Globus pallidus (tissue), 1 donor: ENCODE results near the gene FBXO31.

Source experiments
- DNase-seq: peaks from one replicate; pipeline ENCODE4 v3.0.0-alpha.2; 2015; ENCODE audit warnings: low spot score

FBXO31 gene

DNA sequence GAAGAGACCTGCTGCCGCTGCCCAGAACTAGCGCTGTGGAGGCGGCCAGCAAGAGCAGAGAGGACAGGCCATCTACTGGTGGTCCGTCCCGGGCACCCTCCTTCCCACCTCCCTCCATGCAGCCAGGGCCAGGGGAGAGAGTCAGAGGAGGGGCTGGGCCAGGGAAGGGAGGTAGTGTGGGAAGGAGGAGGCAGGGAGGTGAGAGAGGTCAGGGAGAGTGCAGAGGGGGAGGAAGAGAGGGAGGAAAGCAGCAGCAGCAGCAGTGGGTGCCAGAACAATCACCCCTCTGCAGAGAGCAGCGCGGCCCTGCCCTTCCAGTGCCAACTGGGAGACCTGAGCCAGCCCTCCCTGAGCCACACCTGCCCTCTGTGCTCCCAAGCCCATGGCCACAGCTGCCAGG, 73.0 kb downstream of the FBXO31 start:
- DNase-seq: no peak

DNA sequence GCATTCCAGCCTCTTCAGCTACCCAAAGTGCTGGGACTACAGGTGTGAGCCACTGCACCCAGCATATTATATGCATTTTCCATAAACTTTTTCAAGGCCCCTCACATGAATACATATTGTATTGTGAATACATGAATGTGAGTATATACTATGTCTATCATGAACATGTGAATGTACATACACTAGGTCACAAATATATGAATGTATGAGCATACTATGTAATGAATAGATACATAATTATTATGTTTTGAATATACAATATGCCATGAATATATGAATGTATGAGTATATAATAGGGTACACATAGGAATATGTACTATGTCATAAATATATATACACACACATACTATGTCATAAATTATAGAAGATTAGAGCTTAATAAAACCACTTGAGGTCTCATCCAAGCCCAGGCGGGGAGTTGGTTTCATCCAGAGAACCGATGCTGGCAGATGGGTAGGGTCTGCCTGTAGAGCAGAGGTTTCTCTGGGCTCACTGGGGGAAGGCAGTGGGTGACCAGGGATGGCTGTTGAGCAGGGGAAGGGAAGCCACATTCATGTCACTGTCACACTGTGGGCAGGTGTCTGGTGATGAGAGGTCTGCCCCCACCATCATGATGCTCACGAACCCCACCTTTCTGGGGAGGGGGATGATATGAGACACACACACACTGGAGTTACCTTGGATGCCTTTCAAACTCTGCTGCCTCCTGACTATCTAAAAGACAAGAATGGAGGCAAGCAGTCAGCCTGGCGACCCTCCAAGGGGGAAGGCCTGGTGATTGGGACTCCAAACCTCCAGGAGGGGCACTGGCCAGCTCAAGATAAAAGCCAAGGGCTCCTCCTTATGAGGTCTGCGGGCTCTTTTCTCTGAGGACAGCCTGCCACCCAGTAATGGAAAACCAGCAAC, 73.7 kb downstream of the FBXO31 start:
- no peak for DNase-seq

DNA sequence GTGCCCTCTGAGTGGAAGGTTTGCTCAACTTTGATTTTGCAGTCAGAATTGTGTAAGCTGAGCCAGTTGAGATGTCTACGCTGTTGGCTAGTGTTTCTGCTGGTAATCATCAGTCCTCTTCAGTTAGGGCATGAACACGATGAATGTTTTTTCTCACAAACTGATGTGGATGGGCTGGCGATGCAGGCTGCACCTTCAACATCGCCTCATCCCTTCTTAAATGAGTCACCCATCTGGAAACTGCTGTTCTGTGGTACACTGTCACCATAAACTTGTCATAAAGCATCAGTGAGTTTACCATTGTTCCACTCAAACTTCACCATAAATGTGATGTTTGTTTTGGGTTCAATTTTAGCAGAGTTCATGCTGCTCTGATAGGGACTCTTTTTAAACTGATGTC, 74.8 kb downstream of the FBXO31 start:
- no peak for DNase-seq

DNA sequence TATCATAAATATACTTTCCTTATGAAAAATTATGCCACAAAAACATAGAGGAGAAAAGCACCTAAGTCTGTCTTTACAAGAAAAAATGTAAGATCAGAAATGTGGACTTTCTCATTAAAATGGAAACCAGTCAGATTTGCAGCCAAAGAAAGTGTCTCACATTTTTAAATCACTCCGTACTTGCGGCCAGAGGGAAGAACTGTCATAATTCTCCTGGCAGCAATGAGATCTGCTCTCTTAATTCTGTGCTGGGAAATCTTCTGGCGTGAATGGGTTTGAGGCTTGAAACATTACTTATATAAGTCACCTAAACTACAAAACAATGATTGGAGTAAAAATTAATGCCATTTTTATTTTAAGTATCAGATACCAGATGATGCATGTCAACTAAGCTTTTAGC, 77.1 kb downstream of the FBXO31 start:
- no peak for DNase-seq

DNA sequence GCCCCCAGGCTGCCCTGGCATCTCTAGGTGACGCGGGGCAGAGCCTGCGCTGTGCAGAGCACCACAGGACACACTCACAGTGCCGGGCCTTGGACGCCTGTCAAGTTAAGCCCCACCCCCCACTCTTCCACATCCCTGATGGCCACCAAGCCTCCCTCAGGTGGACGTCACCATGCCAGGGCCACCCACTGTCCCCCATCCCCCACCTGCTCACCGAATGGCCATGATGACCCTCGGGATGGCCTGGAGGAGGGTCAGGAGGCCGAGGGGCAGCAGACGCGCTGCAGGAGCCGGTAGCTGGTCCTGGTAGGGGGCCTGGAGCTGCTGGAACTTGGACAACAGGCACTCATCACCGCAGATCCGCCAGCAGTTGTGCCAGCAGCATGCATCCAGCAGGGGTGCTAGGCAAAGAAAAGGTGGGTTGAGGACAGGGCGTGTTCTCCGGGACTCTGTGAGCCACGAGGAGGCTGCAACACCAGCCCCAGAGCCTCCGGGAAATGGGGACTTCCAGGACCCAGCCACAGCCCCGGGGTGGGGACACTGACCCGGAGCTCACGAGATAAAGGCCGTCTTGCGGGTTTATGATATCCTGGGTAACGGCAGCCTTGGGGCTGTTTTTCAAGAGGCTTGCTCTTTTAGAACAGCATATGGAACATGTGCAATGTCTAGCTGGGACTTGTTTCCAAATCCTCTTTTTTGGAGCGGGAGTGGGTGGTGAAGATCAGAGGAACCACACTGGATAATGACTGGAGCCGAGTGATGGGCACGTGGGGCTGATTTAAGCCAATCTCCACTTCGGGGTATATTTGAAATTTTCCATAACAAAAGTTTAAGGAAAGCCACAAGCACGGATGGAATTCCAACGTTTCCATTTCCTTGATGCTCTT, 77.8 kb downstream of the FBXO31 start:
- DNase-seq: no peak

DNA sequence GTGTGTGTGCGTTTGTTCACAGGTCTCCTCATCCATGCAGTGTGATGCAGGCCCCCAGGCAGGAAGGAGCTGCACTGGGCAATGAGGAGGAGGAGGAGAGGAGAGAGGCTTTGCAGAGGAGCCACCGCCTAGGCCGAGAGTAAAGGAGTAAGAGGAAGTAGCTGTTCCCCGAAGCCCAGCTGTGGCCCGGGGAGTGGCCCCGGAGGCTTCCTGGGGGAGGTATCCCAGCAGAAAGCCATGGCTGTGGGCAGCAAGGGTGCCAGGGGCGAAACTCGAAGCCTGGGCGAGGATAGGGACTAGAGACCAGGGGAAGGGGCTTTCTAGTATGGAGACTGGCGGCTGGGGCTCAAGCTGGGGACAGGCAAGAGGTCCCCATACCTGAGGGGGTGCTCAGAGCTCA, 78.6 kb downstream of the FBXO31 start:
- no peak for DNase-seq

DNA sequence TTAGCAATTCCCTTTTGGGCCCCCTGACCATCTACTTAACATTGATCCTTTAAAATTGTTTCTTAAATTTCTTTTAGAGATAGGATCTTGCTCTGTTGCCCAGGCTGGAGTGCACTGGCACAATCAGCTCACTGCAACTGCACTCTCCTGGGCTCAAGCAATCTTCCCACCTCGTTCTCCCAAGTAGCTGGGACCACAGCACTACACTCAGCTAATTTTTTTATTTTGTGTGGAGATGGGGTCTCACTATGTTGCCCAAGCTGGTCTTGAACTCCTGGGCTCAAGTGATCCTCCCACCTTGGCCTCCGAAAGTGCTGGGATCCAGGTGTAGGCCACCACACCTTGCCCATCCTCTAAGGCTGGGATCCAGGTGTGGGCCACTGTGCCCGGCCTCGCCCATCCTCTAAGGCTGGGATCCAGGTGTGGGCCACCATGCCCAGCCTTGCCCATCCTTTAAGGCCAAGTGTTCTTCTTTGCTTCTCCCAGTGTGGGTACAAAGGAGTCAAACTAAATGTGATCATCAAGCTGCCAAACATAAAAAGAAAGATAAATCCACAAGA, 79.5 kb downstream of the FBXO31 start:
- DNase-seq: no peak

DNA sequence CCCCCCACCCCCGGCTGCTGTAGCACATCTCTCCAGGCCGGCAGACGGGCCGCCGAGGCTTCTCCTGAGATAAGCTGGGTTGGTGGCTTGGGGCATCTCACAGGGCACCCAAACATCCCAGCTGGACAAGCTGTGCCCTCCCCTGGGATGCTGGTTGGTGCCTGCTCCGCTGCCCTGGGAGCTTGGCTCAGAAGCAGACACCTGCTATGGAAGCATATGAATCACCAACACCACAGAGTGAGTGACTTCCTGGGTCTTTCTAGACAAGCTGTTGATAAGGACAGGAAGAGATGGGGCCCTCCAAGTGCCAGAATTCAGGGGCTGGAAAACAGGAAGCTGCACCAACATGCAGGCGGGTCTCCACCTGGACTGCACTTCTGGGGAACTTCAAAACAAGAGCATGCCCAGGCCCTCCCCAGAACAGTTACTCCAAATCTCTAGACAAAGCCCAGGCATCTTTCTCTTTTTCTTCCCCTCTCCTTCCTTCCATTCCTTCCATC, 80.1 kb downstream of the FBXO31 start:
- no peak for DNase-seq

DNA sequence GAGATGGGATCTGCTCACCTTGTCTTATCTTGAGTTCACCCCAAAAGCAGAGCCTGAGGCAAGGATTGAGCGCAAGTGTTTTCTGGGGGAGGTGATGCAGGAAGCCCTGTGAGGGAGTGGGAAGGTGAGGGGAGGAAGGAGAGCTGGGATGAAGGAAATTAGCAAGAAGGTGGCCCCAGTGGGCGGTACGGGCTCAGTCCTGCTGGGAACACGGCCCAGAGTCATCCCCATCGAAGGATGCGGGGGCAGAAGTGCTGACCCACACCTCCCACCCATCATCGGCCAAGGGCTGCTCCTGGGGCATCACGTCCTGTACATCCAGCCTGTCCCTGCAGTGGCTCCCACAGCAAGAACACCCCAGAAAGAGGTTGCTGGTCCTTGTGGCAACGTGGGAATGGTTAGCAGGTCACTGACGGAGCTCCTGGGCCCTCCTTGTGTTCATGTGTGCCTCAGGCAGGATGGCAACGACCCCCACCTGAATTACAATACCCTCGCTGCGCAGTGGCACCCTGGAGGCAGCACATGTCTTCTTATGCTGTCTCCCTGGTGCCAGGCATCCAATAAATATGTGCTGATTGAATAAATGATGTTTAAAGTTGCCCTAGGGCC, 84.6 kb downstream of the FBXO31 start:
- DNase-seq: no peak

DNA sequence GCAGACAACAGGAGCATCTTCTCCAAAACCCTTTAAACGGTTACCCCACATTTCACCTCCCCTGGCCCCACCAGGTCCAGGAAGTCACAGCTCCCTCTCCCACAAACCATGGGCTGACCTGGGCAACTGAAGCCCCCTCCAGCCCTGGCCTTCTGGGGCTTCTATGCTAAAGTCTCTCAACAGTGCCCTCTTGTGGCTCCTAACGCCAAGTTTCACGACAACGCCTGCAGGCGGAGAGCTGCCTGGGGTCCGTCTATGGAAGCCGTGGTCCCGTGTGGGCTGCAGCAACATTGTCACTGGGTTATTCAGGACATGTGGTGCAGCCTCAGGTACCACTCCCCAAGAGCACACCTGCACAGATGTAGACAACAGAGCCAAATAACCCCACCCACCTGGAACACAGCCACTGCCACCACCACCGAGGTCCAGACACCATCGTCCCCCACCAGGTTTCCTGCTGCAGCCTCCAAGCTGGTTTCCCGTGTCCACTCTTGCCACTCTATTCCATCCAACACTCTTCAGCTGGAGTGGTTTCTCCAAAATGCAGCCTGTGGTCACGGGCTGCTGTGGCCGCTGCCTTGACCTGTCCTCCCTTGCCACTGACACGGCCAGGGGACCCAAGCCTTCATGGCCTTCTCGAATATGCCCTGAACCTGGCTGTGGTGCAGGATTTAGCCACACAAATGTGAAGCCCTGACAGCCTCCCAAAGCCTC, 85.5 kb downstream of the FBXO31 start:
- no peak for DNase-seq

DNA sequence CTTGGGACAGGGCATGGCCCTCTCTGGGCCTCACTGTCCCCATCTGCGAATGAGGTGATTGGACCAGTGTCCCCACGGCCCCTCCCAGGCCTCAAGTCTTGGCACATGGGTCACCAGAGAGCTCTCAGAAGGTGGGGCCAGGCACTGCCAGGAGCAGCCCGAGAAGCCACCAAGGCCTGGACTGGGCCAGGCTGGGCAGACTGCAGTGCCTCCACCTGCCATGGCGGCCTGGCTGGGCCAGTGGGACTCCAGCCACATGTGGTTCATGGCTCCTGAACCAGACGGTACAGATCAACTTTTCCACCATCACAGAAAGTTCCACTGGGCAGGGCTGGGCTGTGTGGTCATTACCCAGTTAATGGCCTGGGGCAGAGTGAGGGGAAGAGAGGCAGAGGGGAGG, 86.2 kb downstream of the FBXO31 start:
- no peak for DNase-seq

DNA sequence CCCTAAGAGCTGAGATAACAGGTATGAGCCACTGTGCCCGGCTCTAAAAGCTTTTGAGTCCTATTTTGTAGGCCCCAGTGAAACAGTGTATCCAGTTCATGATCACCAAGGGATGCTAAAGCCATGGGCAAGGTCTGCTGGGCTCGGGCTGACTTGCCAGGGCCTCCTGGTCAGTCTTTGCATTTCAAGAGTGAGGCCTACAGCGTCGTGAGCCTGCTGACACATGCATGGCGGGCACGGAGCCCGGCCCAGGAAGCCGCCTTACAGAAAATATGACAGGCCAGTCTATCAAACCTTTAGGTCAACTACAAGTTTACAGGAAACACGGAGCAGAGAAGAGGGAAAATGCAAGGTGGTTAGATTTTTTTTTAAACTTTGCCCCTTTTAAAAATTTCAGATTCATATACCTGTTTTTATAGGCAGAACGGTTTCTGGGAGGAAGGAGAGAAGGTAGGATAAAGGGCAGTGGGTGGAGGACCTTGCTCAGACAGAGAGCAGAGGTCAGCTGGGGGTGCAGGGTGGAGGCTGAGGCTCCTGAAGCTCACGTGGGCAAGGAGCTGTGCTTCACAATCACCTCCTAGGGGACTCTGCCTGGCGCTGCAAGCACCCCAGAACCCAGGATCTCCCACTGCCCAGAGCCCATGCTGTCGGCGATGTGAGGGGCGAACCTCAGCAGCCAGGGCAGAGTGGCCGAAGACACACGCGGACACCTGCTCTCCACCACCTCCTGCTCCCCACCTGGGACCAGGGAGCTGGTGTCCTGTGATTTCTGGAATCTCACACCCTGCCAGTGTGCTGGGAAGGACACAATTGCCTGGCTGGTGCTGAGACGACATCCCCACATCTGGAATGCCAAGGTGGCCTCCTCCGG, 87.7 kb downstream of the FBXO31 start:
- no peak for DNase-seq

DNA sequence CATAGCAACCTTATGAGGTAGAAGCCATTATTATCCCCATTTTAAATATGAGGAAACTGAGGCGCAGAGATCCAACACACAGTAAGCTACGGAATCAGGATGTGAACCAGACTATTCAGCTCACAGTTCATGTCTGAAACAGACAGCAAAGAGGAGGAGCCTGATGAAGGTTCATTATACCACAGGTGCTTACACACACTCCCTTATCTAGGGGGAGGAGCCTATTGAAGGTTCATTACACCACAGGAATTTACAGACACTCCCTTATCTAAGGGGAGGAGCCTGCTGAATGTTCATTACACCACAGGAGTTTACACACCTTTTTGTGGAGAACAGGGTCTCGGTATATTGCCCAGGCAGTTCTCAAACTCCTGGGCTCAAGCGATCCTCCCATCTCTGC, 88.3 kb downstream of the FBXO31 start:
- no peak for DNase-seq

DNA sequence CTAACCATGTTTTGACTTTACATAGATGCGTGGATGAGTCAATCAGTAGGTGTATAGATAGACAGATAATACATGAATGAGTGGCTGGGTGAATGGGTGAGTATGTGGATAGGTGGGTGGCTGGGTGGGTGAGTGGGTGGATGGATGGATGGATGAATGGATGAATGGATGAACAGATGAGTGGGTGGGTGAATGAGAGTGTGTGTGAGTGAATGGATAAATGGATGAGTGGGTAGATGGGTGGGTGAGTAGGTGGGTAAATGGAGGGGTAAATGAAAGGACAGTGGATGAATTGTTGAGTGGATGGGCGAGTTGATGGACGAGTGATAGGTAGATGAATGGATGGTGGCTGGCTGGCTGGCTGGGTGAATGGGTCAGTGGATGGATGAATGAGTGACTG, 89.6 kb downstream of the FBXO31 start:
- DNase-seq: no peak

DNA sequence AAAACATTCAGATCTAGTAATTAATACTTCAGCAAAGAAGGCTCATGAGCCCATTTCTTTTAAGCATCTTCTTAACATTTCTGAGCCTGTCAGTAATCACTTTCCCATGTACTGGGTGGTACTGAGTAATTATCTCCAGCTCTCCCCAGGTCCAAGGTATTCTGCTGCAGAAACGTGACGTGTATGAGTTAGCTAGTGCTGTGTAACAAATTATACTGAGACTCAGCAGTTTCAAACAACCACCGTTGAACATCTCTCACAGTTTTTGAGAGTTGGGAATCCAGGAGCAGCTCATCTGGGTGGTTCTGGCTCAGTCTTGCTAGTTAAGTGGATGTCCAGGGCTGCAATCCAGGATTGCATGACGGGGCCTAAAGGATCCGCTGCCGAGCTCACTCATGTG, 91.6 kb downstream of the FBXO31 start:
- no peak for DNase-seq

DNA sequence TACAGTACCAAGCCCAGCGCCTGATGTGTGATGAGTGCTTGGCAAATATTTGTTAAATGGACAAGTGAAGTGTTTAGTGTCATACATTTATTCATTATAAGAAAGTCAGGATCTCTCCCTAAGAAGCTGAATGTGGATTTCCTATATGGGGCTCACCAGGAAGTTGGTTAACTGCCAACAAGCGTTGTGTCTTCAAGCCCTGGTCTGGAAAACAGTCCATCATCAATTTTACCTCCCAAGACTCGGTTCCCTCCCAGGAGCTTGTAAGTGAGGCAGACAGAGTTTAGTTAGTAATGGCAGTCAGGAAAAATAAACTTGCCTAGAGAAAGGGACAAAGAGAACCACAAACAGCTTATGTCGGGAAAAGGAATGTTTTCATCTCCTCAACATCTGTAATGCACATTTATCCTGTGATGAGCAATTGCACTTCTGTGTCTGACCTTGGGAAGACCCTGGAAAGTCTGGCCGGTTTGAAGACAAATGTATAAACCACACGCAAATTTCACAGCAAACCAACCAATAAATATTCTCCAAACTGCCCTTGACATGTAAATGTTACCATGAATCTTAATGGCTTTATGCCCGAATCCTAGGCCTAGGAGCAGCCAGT, 94.7 kb downstream of the FBXO31 start:
- no peak for DNase-seq

DNA sequence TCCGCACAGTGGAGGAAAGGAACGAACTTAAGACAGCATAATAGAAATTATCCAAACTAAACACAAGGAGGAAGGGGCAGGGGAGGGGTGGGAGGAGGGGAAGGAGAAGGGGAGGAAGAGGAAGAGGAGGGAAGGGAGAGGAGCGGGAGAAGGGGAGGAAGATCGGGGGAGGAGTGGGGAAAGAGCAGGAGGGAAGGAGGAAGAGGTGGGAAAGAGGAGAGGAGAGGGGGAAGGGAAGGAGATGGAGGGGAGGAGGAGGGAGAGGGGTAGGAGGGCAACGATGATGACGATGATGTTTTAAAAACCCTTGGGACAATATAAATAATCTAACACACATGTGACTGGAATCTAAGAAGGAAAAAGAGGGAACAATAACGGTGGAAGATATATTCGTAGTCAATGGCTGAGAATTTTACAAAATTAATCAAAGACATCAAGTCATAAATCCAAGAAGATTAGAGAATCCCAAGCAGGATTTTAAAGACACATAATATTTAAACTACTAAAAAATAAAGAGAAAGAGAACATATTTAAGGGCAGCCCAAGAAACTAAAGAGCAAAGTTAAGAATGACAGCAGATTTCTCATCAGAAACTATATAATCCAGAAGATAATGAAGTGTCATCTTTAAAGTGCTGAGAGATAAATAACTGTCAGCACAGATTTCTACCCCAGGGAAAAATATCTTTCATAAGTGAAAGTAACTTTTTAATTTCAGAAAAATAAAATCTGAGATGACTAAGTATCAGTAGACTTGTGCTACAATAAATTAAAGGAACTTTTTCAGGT, 96.5 kb downstream of the FBXO31 start:
- no peak for DNase-seq

DNA sequence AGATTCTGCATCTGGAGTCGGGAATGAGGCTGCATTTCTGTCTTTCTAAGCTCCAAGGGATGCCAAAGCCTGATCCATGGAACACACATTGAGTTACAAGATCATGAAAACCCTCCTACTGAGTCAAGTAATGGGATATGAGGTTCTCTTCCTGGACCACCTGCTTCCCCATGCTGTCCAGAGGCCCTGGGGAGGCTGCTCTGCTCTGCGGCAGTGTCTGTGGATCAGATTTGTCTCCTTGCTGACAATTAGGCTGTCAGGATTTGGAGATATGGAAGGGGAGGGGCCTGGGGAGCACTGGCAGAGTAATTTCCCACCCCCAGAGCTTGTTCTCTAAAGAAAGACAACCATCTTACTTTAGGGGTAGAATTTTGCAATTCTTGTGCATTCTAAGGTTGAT, 99.4 kb downstream of the FBXO31 start:
- DNase-seq: no peak

DNA sequence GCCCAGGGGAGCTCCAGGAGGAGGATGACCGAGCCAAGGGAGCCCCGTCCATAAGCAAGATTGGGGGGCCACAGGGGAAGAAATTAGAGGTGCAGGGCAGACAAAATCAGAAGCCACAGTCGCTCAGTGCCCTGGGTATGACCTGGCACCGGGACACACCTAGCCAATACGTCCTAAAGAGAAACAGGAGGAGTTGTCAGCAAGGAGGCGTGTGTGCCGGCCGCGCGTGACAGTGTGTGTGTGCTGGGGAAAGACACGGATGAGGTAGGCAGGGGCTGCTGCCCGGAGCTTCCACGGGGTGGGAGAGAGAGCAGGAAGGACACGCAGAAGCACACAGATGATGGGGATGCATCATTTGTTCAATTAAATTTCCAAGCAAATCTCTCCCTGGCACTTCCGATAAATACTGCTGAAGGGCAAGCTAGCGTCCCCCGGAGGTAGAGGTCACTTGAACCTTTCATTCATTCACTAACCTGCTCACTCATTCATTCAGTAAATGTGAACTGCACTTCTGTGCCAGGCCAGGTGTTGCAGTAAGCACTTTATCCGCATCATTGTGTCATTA, 104.4 kb downstream of the FBXO31 start:
- no peak for DNase-seq
